HG03442 (cell line): ENCODE measurements around the gene HDAC7.
"Not testable (repeated sequence)": the region's sequence is repeated elsewhere in the genome, so short reads cannot be mapped to it uniquely, and the experiment has no call there.

Experiments
- ATAC-seq: cut with Tn5 transposase; IDR thresholded peaks from one replicate; pipeline ENCODE4 v1.9.1; 2021; ENCODE audit warnings: mild to moderate bottlenecking, moderate library complexity; ENCODE audit not compliant: unreplicated experiment

Gene HDAC7

DNA sequence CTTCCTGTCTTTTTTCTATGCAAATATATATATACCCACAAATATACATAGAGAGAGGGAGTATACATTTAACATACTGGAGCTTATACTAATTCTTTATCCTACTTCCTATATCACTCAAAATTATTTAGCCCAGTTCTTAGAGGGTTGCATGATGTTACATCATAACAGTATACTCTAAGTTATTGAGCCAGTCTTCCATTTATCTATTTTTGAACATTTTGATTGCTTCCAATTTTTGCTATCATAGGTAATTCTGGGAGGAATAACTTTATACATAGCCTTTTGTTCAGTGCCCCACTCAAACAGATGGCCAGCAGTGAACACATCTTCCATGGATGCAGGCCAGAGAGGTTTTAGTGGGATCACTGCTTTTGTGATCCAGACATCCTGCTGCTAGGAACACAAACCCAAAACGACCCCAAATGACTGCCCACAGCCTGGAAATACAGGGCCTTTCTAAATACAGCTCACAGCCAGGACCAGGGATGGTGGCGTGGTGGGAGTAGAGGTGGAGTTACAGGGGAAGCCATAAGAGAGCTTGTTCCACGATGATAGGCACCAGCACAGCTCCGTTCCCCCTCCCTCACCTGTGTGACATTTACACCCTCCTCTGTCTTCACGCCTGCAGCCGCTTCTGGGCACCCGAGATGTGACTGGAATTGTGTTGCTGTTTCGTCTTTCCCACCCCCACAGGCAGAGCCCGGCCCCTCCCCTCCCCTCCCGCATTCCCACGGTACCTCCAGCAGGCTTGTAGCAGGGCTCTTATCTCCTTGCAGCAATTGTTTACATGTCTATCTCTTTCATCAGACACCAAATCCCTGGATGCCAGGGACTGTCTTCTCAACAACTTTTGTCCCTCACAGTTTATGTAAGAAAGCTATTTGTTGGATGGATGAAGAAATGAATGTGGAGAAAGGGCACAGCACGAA is 30.7 kb upstream of the HDAC7 start:
- ATAC-seq: no peak

DNA sequence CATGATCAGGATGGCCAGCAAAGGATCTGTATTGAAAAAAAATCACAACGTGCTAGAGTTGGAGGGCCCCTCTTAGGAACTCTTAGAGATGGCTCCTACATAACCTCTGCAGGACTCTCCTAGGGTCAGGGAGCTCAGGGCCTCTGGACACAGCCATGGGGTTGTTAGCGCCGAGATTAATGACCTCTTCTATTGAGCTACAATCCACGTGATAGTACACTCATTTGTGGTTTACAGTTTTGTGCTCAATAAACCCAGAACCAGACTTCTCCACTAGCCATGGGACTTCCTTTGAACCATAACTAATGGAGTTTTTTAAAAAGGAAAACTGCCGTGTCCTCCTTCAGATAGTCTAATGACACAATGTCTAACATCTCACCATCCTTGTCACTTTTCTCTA is 29.6 kb upstream of the HDAC7 start:
- ATAC-seq: no peak

GRCh38 chr12:47848853-47849252 is 29.1 kb upstream of the HDAC7 start:
- no peak for ATAC-seq

DNA sequence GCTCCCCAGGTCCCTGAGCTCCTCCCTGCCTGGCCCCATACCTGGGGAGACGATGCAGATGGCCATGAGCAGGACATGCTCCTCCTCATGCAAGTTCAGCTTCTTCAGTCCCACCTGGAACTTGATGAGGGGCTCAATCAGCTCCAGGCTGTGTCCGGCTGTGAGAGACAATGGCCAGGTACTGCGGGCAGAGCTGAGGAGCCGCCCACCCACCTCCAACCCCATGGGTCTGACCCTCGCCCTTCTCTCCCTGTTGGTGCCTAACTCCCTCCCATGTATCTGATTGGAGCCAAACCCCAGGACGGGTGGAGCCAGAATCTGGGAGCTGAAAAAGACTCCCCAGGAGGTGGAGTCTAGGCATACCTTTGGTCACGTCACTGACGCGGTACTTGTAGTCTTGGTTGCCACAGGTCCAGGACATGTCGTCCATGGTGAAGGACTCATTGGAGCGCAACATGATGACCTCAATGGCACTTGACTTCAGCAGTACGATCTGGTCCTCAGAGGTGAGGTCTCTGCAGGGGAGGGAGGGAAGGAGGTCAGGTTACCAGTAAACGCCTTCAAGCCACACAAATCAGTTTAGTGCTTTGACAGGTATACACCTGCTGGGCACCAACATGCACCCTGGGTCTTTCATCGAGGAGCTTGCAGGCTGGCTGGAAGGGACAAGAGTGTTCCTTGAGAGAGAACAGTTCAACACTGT is 26.7 kb upstream of the HDAC7 start:
- no peak for ATAC-seq

- no peak for ATAC-seq
Observed at GRCh38 chr12:47845081-47845480, 25.4 kb upstream of the HDAC7 start.

DNA sequence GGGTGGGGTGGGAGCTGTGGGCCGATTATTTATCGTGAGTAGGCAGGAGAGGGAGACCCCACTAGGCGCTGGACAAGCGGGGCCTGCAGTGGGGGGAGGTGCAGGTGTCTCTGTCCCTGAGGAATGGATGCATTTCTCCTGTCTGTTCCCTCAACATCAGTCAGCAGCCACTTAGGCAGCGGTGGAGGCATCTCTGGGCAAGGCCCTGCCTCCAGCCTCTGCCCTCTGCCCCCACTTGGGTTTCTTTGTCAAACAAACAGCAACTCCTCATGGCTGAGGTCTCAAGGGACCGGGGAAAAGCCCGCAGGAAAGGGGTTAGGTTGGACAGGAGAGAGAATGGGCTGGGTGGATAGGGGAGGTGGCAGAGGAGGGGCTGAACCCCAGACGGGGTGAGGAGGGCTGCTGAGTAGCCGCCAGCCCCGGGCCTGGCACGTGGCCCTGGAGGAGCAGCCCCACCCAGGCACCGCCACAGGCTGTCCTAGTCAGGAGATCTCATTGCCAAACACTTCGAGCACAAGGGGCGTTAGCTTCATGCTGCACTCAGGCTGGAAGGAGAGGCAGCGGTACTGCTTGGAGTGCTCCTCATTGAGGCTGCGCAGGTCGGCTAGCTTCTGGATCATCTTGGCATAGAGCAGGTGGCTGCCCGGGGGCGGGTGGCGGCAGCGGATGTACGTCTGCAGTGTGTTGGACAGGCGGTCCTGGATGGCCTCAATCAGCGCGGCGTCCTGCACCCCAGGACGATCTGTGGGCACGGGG is 24.7 kb upstream of the HDAC7 start:
- no peak for ATAC-seq

- no peak for ATAC-seq
Observed at GRCh38 chr12:47843226-47843980, 23.7 kb upstream of the HDAC7 start.

GRCh38 chr12:47842543-47842942 is 22.8 kb upstream of the HDAC7 start:
- not testable (repeated sequence) for ATAC-seq

DNA sequence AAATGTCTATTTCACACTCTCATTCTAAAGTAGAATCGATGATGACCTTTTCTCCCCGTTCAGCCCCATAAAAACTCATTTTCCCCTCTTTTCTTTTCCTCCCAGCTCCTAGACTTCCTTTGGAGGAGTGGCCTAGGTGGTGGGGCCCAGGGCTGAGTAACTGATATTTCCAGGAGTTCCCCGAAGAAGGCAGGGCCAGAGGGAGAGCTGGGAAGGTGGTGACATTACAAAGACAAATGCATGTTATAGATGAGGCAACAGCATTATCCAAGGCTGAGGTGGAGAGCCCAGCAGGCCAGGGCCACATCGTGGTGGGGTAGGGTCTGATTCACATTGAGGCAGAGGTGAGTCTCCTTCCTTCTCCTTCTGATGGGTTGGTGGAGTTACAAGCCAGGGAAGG is 22.2 kb upstream of the HDAC7 start:
- no peak for ATAC-seq

DNA sequence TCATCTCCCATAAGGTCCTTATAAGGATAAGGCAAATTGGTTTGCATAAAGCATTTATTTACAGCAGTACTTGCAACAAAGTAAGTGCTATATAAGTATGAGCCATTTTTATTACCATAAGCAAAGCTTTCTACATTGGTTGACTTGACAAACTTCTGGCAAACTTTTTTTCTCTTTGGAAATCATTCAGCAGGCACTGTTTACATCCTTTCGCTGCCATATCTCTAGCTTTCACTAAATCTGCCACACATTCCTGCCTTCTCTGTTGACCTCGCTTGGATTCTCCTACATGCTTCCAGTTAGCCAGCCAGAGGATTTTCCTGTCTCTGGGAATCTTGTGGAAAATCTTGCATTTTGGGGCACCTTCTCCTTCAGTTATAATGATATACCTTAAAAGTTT is 21.8 kb upstream of the HDAC7 start:
- ATAC-seq: no peak

DNA sequence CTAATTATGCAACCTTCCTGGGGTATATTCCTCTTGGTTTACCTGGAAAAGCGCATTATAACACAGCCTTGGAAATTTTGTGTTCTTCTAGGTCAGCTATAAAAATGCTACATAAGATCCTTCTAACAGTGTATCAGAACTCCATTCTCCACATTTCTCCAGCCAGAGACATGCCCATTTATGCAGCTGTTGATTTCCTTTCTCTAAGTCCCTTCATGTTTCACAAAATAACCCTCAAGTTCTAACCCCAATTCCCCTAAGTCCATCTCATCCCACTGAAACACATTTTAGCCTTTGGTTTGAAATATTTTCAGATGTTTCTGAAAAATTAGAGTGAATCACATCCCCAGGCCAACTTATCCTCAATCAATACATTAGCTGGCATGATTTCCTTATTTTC is 20.9 kb upstream of the HDAC7 start:
- no peak for ATAC-seq

DNA sequence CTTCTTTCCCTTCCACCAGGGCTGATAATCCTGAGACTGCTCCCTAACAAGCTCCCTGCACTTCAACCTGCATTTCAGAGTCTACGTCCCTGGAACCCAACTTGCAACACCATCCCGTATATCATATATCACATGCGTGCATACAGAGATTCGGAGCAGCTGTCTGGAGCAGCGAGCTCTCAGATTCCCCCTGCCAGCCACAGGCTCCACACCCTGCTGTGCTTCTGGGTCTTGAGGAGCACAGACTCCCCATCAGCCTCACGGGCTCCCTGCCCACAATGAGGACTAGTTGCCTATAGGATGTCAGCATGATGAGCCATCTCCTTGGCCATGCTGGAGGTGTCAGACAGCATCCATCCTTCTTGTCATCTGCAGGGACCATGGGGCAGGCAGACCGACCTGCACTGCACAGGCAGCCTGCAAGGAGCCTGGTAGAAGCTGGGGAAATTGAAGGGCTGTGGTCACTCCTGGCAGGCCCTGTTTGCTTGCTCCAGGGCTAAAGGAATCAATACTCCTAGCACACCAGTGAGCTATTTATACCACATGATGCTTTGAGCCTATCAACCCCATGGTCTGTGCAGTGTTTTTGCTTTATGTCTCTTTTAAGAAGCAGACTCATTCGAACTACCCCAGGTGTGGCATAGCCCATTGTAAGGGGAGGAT is 19.6 kb upstream of the HDAC7 start:
- ATAC-seq: no peak

DNA sequence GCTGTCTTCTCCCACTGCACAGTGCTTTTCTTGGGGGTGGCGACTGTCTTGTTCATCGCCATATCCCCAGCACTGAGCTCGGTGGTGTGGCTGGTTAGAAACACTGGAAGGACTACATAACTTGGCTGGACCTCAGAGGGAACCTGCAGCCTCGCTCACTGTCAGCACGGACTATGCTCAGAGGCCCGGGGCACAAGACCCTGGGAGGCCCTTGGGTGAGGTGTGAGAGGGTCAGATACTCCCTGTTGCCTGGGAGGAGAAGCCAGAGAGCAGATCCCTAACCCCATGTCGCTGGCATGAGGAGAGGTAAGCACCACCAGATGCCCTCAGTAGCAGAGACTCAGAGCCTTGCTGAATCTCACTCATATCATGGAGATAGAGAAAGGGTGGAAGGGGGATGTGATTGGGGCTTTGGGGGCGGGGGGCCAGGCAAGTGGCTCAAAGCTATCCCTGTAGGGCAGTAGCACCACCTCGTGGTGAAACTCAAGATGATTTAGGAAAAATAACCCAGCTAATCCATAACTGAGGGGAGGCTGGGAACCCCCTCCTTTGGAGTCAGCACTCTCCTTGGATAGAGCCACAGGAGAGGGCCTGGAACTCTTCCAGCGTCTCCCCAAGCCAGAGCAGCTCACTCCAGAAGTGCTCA is 18.7 kb upstream of the HDAC7 start:
- ATAC-seq: no peak

DNA sequence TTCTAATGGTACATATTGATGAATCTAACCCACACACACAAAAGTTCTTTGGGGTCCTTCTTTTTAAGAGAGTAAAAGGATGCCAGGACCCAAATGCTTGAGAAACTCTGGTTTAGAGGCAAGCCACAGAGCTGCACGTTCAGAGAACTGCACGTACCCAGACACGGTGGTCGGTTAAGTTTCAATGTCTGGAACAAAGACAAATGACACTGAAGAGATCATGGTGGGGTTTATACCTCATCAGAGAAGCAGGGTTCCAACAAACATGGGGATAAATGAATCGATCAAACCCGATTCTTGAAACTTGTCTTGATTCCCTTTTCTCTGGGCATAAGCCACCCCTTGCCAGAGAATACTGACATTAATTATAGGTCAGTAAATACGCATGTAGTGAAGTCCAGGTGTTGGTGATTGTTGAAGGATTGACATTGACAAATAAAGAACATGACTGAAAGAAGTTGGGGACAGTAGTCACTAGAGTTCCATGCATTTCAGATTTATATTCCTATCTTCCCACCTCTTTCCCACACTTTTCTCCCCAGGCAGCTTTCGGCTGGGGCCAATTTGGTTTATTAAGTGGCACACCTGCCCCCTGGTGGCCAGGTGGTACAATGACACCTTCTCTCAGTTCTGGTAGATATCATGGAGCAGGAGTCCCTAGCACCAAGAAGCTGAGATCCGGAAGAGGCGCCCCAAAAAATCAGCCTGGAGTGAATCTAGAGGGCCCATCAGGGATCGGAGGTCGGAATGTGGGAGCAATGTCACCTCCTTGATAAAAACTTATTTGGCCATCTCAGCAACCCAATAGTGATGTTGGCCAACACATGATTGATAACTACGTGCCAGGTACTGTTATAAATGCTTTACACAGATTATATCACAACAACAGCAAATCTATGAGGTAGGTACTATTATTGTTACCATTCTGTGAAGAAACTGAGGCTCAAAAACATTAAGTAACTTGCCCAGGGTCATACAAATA is 17.8 kb upstream of the HDAC7 start:
- ATAC-seq: no peak

DNA sequence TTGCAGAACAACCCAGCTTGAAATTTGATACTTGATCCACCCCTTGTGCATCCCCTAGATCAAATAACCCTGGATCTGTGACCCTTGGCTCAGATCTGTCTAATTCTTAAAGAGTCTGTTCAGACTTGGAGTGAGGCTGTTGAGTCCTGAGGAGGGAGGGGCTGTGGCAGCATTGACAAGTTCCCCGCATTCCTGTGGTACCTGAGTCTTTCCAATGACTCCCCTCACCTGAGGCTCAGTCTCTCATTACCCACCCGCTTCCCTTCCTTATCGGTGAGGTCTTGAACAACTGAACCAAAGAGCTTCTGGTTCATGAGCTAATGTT is 16.1 kb upstream of the HDAC7 start:
- ATAC-seq: no peak

DNA sequence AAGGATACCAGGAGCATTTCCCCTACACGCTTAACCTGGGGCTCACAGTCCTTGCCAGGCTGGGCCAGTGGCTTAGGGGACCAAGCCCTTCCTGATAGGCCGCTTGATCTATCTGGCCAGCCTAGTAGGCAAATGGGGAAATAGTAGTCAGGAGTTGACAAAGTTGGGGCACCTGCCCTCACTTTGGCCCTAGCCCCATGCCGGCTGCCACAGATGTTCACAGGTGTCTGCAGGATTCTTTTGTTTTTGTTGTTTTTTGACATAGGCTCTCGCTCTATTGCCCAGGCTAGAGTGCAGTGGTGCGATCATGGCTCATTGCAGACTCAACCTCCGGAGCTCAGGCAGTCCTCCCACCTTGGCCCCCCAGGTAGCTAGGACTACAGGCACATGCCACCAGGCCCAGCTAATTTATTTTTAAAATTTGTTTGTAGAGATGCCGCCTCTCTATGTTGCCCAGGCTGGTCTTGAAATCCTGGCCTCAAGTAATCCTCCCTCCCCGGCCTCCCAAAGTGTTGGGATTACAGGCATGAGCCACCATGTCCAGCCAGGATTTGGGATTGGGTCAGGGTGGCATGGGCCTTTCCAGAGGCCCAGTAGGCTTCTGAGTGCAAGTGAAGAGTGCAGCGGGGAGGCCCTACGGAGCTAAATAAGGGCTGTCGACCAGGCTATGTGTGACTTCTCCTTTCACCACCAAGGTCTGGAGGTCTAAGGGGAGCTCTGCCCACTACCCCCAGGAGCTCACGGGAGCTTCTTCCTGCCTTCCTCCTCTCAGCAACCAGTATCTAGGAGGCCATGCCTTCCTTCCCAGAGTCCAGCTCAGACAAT is 15.5 kb upstream of the HDAC7 start:
- no peak for ATAC-seq

- no peak for ATAC-seq
Observed at GRCh38 chr12:47834199-47834903, 14.6 kb upstream of the HDAC7 start.
